AG20443 (cell line): ENCODE data around the gene ADGRV1.

Experiments
- DNase-seq: peaks from one replicate; pipeline ENCODE4 v3.0.0; 2012; ENCODE audit warnings: low spot score, mixed read lengths

The ADGRV1 gene

DNA sequence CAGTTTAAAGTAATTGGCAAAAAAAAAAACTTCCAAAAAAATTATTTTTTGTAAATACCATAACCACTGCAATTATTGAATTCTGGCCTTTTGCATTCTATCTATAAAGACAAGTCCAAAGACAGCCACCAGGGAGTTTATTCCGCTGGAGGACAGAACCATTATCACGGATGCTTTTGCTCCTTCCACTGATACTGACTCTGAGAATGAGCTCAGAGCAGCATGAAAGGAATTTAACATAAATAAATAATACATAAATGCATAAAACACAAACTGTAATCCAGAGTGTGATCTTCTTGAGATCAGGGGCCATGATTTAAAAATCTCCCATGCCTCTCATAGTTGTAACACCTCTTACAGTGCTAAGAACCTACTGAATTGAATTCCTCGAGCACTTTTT lies 559.8 kb downstream of the ADGRV1 start:
- no peak for DNase-seq

DNA sequence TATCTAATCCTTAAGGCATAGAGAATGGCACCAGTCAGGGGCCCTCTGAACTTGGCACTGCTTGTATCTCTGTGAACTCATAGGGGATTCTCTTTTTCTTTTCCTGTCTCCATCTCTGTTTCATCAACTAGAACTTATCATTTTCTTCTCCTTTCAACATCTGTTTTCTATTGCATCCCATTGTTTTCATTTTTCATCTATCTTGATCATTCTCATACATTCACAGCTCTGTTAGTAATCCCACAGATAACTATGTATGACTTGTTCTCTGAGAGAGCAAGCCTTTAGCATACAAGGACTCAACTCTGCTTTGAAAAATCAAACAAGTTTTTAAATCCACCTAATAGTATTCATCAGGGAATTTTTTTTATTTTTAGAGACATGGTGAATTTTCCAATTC lies 560.2 kb downstream of the ADGRV1 start:
- DNase-seq: no peak

DNA sequence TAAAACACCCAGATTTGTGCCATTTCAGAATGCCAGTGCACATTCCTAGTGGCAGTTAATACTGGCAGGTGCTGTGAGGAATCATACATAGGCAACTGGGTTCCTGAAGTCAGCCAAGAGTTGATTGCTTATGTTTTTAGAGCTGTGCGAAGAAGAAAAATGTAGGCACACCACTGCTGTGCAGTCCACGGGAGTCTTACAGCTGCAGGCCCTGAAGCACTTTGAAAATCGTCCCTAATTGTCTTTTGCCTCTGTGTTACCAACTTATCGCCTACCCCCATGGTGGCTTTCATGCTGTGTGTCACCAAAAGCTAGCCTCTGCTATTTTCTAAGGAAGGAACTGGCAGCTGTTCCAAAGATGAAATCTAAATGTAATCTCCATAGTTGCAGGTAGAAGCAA lies 560.6 kb downstream of the ADGRV1 start:
- DNase-seq: no peak

DNA sequence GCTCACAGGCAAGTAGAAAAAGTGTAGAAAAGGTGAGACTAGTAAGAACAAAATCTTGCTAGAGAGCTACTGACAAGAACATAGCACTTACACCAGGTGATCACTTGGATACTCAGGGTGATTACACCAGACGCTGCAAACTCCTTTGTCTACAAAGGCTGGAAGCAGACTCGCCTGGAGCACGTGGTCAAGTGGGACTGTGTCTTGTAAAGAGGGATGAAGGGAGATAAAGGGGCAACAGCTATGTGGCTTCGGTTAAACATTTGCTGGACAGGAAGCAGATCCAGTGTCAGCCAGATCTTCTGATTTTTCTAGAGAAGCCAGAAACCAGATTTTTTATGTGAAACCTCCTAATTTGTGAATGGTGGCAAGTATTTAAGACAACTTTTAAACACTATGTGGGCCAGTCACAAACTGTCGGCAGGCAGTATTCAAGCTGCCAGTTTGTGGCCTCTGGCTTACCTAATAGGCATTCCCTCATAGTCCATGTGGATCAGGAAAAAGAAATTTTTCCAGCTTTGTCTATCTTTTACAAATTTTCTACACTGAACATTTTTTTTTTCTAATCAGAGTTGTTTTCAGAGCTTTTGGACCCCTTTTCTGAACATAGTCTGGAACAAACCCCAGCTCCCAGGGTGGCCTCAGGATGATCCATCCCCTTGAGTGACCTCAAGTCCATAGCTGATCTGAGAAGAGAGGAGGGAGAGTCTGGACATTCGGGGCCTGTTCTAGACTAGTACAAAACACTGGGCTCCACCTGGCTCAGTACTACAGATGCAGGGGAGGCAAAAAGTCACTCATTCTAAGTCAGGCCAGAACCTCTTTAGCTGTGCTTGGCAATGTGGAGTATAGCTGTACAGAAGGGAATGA lies 561.6 kb downstream of the ADGRV1 start:
- DNase-seq: no peak

DNA sequence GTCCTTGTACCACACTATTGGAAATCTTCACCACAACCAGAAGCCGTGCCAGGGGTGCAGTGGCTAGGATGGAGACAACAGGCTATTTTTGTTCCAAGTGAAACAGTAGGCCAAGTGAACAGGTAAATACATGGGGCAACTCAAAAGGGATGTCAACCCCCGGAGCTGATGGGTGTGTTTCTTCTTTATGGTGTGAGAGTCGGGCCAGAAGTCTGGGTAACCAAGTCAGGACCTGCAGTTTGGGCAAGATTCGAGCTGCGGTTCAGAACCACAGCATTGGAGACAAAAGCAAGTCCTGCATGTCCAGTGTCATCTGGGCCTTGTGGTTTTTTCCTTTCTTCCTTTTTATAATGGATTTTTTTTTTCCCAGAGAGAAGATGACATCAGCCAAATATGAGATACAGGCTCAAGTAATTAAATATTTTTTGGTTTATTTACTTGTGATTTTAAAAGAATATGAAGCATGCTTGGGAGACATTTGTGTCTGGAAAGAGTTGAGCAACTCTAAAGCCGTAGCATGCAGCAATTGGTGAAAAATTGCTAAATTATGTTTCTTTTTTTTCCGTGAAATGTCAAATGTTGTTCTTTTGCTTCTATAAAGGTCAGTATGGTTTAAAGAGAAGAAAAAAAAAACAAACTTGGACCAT lies 562.9 kb downstream of the ADGRV1 start:
- no peak for DNase-seq

DNA sequence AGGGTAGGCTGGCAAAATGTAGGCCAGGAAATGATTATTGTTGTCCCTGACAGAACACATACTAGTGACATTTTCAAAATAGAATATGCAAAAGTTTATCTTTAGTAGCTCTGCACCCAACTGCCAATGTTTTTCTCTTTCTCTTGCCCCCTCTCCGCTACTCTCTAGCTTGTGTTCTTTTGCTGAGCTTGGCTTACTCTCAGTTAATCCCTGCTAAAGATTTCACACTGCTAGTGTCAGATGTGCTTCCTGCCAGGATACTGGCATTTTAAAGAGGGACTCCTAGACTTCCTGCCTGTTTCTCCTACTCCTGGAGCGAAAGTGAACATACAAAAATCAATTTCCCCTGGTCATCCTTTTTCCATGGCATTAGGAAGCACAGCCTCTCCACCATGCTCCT lies 564.1 kb downstream of the ADGRV1 start:
- no peak for DNase-seq

DNA sequence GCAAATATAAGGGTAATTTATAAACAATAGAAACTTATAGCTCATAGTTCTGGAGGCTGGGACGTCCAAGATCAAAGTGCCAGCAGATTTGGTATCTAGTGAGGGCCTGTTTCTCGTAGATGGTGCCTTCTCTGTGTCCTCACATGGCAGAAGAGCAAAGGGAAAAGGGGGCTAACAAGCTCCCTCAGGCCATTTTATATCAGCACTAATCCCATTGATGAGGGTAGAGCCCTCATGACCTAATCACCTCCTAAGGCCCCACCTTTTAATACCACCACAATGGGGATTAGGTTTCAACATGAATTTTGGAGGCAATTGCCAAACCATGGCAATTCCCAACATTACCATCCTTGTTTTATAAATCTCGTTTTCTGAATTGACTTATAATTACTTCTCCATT lies 564.7 kb downstream of the ADGRV1 start:
- DNase-seq: no peak

DNA sequence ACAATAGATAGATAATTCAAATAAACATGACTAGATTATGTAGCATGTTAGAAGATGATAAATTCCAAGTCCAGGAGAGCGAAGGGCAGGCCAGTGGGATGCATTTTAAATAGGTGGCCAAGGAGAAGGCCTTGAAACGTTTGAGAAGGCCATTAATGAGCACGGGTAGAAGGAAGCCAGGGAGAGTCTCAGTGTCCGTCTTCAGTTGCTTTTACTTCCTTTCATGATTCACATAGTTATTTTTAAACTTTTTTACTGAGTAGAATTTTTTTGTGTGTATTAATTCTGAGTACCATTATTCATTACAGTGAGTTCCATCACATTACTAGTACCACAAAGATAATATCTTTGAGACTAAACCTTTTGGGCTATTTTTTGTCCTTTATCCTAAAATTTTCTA lies 565.3 kb downstream of the ADGRV1 start:
- no peak for DNase-seq

DNA sequence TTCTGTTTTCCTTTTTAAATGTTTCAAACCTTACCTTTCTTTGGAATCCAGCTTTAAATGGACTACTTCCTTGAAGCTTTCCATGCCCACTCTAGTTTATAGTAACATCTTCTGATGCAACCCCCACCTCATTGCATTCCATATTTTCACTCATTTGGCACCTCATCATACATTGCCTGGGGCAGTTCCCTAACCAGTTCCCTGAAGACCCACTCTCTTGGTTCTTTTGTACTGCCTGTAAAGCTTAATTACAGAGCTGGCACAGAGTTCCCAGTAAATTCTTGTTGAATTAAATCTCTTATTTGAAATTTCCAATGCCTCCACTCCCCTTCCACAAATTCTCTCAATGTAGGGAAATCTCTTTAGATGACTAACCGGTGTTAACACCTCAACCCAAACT lies 567.3 kb downstream of the ADGRV1 start:
- DNase-seq: no peak

DNA sequence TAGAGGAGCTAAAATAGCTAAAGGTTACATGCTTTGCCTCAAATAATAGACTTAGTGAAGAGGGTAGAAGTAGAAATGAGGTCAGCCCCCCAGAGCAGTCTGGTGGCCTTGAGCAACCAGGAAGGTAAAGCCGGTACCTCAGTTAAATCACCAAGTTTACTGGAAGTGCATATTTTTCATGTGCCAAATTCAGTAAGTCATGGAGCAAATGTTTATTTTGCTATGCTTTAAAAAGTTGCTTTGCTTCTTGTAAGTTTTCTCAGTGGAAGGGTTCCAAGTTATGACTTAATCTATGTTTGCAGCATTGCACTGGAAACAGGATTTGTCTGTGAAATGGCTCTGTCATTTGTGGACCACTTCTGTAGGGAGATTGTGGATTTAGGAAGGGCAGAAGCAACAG lies 567.9 kb downstream of the ADGRV1 start:
- peak; percentile 64 for DNase-seq

DNA sequence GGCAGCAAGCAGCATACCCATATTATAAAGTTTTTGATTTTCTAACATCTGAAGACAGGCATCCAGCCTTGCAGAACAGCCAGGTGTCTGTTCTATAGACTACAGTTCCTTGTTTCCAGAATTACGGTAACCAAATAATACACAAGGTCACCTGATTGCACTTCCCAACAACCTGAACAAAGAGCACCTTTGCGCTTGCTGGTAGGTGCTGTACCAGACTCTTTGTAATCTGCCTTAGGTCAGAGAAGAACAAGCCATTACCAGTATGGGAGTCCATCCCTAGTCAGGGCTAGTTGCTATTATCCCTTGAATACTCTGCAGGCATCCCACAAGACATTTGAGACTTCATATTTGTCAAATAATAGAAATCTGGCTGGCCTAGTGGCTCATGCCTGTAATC lies 568.3 kb downstream of the ADGRV1 start:
- no peak for DNase-seq

DNA sequence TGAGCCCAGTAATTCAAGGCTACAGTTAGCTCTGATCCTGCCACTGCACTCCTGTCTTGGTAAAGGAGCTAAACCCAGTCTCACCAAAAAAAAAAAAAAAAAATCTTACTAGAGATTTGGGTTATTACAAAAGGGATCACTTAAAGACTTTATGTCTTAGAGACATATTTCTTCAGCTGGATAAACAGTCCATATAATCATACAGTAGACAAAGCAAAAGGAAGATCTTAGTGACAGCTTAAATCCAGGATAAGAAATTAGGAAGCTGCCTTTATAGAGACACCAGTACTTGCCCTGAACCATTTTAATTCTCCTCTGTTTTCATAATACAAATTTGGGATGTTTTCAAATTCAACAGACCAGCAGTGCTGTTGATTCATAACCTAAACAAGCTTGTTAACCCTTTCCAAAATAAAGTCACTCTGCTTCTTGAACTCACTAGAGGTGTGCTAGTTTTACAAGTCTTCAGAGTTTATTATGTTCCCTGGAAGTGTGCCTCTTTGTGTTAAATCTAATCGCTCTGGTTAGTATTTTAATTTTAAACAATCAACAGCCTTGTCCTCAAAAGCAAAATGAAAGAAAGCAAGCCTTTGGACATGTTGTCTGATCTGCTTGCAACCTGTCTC lies 569.0 kb downstream of the ADGRV1 start:
- no peak for DNase-seq

DNA sequence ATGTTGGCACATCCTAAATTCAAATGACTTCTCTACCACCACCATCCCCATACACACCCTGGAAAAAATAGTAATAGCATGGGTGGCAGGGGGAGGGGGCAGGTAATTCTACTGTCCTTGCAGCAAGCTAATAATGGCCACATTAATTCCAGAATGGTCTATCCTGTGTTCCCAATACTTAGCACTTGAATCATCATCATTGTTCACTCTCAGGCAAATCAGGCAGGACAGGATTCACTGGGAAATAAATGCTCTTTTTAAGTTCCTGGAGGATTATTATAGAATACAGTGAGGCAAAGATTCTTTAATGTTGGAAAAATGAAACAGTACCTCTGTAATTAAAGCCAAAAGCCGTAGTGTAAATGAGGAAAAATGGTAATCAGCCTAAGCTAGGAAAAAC lies 570.0 kb downstream of the ADGRV1 start:
- no peak for DNase-seq

DNA sequence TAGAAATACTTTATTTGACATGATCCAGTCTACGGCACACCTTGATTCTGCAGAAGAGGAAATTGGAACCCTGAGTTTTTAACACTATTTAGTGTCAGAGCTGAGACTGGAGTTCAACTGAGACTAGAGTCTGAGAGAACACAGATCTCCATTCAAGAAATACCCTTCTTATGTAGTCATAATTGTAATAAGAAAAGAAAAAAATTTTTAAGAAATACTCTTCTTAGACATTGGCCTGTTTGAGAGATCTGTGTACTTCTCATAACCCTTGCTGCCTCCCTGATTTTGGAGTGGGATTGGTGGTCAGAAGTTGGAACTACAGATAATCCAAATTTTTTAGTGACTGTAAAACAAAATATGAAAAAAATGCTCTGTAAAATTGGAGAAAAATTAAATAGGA lies 571.2 kb downstream of the ADGRV1 start:
- no peak for DNase-seq

DNA sequence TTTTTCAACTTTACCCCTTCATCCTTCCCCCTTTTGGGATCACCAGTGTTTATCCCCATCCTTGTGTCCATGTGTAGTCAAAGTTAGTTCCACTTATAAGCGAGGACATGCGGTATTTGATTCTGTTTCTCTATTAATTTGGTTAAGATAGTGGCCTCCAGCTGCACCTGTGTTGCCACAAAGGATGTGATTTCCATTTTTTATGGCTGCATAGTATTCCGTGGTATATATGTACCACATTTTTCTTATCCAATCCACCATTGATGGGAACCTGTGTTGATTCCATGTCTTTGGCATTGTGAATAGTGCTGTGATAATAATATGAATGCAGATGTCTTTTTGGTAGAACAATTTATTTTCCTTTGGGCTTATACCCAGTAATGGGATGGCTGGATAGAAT lies 572.2 kb downstream of the ADGRV1 start:
- DNase-seq: no peak

DNA sequence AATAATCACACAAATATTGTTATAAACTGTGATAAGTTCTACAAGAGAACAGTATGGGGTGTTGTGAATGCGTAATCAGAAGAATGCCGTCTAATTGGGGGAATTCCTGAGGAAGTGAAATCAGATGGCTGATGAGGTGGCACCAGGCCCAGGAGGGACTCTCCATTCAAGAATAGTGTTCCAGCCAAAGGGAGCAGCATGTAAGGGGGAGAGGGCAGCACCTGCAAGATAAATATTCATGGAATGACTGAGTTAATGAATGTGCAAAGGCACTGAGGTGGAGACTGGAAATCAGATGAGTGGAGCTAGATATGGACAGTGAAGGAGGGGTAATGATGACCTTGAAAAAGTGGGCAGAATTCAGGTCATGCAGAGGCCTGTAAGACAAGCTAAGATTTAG lies 574.0 kb downstream of the ADGRV1 start:
- DNase-seq: no peak

DNA sequence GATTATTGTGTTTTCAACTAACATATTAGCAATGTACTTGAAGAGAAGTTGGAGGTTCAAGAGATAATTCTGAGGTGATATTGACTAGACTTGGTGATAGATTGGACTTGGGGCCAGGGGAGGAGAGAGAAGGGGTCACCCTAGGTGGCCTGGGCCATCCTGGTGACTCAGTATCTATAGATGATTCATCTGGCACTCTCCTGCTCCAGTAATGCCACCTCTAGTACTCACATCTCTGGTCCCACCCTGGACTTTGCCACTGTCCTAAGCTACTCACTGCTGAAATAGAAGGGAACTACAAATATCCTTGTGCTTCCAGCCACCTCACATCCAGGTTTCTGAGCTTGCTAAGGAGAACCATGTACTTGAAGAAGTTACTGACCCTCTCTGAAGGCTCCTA lies 574.6 kb downstream of the ADGRV1 start:
- no peak for DNase-seq

DNA sequence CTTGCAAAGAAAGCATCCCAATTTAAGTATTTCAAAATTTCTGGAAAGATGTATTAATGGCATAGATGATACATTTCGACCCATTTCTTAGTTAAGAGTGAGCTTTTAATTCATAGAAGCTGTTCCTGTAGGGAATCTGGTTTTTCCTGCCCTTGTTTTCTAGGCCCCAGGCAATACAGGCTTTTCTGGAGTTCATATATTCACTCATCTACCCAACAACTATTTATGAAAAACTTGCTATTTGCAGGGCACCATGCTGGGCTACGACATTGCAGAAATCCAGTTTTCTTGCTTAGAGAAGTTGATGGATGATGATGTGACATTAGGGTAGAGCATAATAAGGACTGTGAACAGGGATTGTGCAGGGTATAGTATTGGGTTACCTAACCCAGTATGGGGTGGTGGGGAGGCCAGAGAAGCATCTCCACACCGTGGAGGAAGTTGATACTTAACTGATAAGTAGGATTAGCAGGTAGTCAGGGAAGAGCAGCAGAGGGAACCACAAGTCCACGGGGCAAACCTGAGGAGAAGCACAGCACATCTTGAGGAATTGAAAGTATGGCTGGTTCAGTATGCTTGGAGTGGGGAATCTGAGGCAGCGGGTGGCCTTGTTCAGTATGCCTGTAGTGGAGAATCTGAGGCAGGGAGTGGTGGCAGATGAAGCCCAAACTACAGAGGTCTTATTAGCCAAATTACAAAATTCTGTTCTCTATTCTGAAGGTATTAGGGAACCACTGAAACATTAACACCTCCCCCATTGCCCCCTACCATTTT lies 577.1 kb downstream of the ADGRV1 start:
- DNase-seq: no peak

DNA sequence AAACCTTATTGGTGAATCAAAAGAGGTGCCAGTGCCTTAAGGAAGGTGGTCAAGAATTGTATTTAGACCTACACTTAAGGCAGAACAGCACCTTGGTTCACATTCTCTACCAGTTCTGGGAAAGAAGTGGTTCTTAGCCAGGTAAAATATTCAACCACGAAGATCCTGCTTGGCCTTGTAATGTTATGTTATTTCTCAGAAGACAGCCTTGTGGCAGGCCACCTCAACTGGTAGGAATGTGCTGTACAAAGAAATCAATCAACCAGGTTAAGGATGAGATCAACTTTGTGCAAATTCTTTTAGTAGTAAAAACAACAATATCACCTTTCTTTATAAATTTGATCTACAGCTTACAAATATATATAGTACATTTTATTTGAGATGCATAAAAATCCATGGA lies 577.7 kb downstream of the ADGRV1 start:
- DNase-seq: no peak

DNA sequence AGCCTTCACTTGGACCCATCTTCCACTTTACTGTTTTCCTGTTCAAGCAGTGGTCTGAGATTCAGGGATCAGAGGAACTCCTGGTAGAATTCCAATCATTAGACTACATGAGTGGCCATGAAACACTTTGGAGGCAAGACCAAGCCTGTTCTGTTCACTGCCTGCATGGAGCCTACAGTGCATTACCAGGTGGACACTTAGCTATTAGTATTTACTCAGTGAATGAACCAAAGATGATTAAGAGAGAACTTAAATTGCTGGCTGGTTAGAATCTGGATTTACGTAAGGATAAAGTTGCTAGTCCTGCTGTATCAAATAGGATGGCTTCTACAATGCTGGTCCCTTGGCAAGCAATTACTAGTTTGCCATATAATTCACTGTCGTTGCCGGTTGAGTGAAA lies 579.0 kb downstream of the ADGRV1 start:
- no peak for DNase-seq

DNA sequence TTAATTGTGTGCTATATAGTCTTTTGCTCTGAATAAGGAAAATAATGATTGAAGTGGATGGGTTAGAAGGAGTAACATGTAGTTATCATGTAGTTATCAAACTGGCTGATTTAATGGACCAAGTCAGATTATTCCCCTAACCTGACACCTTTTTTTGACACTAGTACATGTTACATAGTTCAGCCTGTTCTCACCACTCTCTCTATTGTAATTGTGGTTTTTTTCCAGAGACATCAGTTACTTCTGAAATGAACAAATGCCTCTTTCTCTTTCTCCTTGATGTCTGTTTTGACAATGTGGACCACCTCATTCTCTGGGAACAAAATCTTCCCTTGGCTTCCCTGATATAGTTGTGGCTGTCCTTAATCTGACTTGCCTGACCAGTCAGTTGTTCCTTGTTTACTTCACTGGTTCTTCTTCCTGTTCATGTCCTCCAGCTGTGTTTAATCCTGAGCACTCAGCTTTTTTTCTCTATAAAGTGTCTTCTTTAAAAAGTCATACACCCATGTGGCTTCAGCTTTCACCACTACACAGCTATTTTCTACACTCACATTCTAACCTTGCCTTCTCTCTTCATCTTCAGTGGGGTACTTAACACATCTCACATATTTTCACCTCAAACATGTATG lies 581.1 kb downstream of the ADGRV1 start:
- DNase-seq: no peak

DNA sequence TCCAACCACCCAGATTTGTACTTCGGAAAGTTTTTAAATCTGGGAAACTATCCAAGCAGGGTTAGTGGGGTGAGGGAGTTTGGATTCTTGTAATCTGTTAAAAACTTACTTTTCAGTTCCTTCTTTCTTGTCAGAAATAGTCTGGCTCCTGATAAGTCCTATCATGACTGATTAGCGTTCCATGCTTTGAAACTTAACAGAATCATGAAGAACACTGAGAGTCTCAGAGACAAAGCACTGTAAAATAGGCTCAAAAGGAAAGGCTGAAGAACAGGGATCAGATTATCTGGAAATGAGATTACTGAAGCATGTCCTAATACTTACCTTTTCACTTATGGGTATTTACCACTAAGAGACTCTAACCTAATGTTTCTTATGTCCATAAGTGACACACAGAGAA lies 582.1 kb downstream of the ADGRV1 start:
- DNase-seq: no peak
